H1 (cell line): Measurements from ENCODE around the gene TNIK. TPM values are rescaled to one million over a fixed set of nuclear protein-coding genes. Genes with fewer than 3 reads are reported as not detected.

ENCODE experiments used
- CTCF ChIA-PET: fragments of 300-600 bp; sonication (Branson Sonifier 250); formaldehyde crosslinking; loops from one replicate; lab custom pipeline; 2021; ENCODE audit not compliant: partially characterized antibody; lab: Charles Lee
- POLR2A ChIA-PET: fragments of 300-600 bp; sonication (Branson Sonifier 250); formaldehyde crosslinking; loops from one replicate; lab custom pipeline; 2021; ENCODE audit warnings: inconsistent platforms; ENCODE audit not compliant: partially characterized antibody; lab: Charles Lee
- DNase-seq, 2 experiments: peaks; one replicate each; pipeline versions ENCODE4 v3.0.0 to v3.0.0-alpha.2; 2010 to 2022; ENCODE audit warnings: low spot score in 2 of 2, low read depth in 1 of 2, mixed read lengths in 1 of 2
- FAIRE-seq: peaks from 2 replicates; lab custom pipeline; 2011; peaks lifted over from hg19 to GRCh38; lab: Jason Lieb, UNC
- H2AFZ ChIP-seq: 2 replicates; pipeline ENCODE4 v1.8.1; 2012; ENCODE audit warnings: low read length, inconsistent platforms
- H2AK5ac ChIP-seq: 2 replicates; pipeline ENCODE4 v1.6.1; 2013; ENCODE audit warnings: low read depth, low read length
- H2BK120ac ChIP-seq: replicated peaks from 2 replicates; pipeline ENCODE3; 2013; ENCODE audit warnings: low read depth, low read length, inconsistent platforms
- H2BK12ac ChIP-seq: 2 replicates; pipeline ENCODE4 v1.6.1; 2013; ENCODE audit warnings: low read depth, low read length
- H2BK15ac ChIP-seq: 2 replicates; pipeline ENCODE4 v1.6.1; 2013; ENCODE audit warnings: low read length
- H2BK20ac ChIP-seq: 2 replicates; pipeline ENCODE4 v1.6.1; 2013; ENCODE audit warnings: low read length
- H2BK5ac ChIP-seq: 2 replicates; pipeline ENCODE4 v1.6.1; 2013; ENCODE audit warnings: low read depth, low read length
- H3K14ac ChIP-seq: 2 replicates; pipeline ENCODE4 v1.6.1; 2013; ENCODE audit warnings: inconsistent platforms; ENCODE audit not compliant: insufficient read length
- H3K18ac ChIP-seq: 2 replicates; pipeline ENCODE4 v1.6.1; 2013; ENCODE audit warnings: low read length; ENCODE audit errors: extremely low read depth
- H3K23ac ChIP-seq: 2 replicates; pipeline ENCODE4 v1.6.1; 2013; ENCODE audit warnings: inconsistent platforms; ENCODE audit not compliant: insufficient read length
- H3K23me2 ChIP-seq: 2 replicates; pipeline ENCODE4 v1.6.1; 2013; ENCODE audit warnings: low read depth, low read length
- H3K27ac ChIP-seq: 2 replicates; pipeline ENCODE4 v1.6.1; 2011; ENCODE audit warnings: low read depth, low read length, inconsistent platforms
- H3K27me3 ChIP-seq, 4 experiments: replicated peaks in 1 of 4; 1 replicate in 1 of 4; 2 replicates in 3 of 4; pipeline versions ENCODE4 v1.6.1 to v1.8.1; 2011 to 2013; ENCODE audit warnings: low read length in 3 of 4, mild to moderate bottlenecking in 3 of 4, inconsistent platforms in 2 of 4, mixed read lengths in 2 of 4, moderate library complexity in 1 of 4; ENCODE audit not compliant: control insufficient read depth in 3 of 4, insufficient read depth in 3 of 4; ENCODE audit errors: extremely low read depth in 1 of 4
- H3K36me3 ChIP-seq, 4 experiments: 2 replicates each; pipeline versions ENCODE4 v1.6.1 to v1.8.1; 2011 to 2013; ENCODE audit warnings: mild to moderate bottlenecking in 4 of 4, low read length in 3 of 4, moderate library complexity in 2 of 4, control low read depth in 1 of 4, inconsistent platforms in 1 of 4; ENCODE audit not compliant: insufficient read depth in 4 of 4, control insufficient read depth in 2 of 4
- H3K4ac ChIP-seq: replicated peaks from 2 replicates; pipeline ENCODE3; 2013; ENCODE audit warnings: low read length, low read depth, mixed read lengths, inconsistent platforms; ENCODE audit not compliant: insufficient read length
- H3K4me1 ChIP-seq, 4 experiments: replicated peaks in 1 of 4; 1 replicate in 1 of 4; 2 replicates in 3 of 4; pipeline versions ENCODE4 v1.6.1 to v1.8.1; 2011 to 2013; ENCODE audit warnings: low read length in 3 of 4, inconsistent platforms in 2 of 4, mixed read lengths in 1 of 4; ENCODE audit not compliant: insufficient read depth in 4 of 4, control insufficient read depth in 3 of 4
- H3K4me2 ChIP-seq, 2 experiments: 2 replicates each; pipeline versions ENCODE4 v1.6.1 to v1.8.1; 2011 to 2013; ENCODE audit warnings: low read depth in 2 of 2, low read length in 2 of 2, control low read depth in 1 of 2, inconsistent platforms in 1 of 2, mild to moderate bottlenecking in 1 of 2; ENCODE audit not compliant: insufficient read depth in 1 of 2
- H3K4me3 ChIP-seq, 4 experiments: fragments of 200-600, 300-600 bp in 1 of 4; sonication (generic), shearing (Covaris generic), sonication (Bioruptor Twin) in 1 of 4; 2 replicates each; pipeline versions ENCODE4 v1.5.1 to v1.8.1; 2011 to 2016; ENCODE audit warnings: low read length in 4 of 4, low read depth in 3 of 4, control low read depth in 2 of 4, inconsistent platforms in 2 of 4, mild to moderate bottlenecking in 2 of 4, mixed read lengths in 1 of 4, moderate library complexity in 1 of 4; ENCODE audit not compliant: insufficient read depth in 2 of 4; ENCODE audit errors: extremely low read depth in 1 of 4
- H3K56ac ChIP-seq: replicated peaks from 2 replicates; pipeline ENCODE3; 2013; ENCODE audit warnings: low read depth, mild to moderate bottlenecking, mixed read lengths, low read length, inconsistent platforms; ENCODE audit not compliant: insufficient read length
- H3K79me1 ChIP-seq: 2 replicates; pipeline ENCODE4 v1.6.1; 2013; ENCODE audit warnings: low read depth, low read length, control low read depth
- H3K79me2 ChIP-seq, 2 experiments: 2 replicates each; pipeline versions ENCODE4 v1.6.1 to v1.8.1; 2012 to 2013; ENCODE audit warnings: low read length in 2 of 2, mild to moderate bottlenecking in 2 of 2, inconsistent platforms in 1 of 2; ENCODE audit not compliant: insufficient read depth in 2 of 2, control insufficient read depth in 1 of 2
- H3K9ac ChIP-seq, 4 experiments: replicated peaks in 1 of 4; 1 replicate in 1 of 4; 2 replicates in 3 of 4; pipeline versions ENCODE4 v1.6.1 to v1.8.1; 2011 to 2013; ENCODE audit warnings: low read depth in 3 of 4, low read length in 3 of 4, control low read depth in 2 of 4, mild to moderate bottlenecking in 2 of 4, moderate library complexity in 2 of 4, inconsistent platforms in 1 of 4; ENCODE audit errors: extremely low read depth in 1 of 4
- H3K9me3 ChIP-seq, 2 experiments: 2 replicates each; pipeline versions ENCODE4 v1.6.1 to v1.8.1; 2012 to 2013; ENCODE audit warnings: mild to moderate bottlenecking in 2 of 2, moderate library complexity in 2 of 2, control low read depth in 1 of 2, inconsistent platforms in 1 of 2, low read depth in 1 of 2, low read length in 1 of 2, mixed read lengths in 1 of 2; ENCODE audit not compliant: insufficient read depth in 2 of 2
- H4K20me1 ChIP-seq, 2 experiments: replicated peaks in 1 of 2; 2 replicates each; pipeline versions ENCODE3 to v1.8.1; 2011 to 2013; ENCODE audit warnings: inconsistent platforms in 2 of 2, low read length in 2 of 2, mild to moderate bottlenecking in 1 of 2; ENCODE audit not compliant: insufficient read depth in 2 of 2, control insufficient read depth in 1 of 2
- H4K5ac ChIP-seq: 2 replicates; pipeline ENCODE4 v1.6.1; 2013; ENCODE audit warnings: low read length, low read depth, mixed read lengths, inconsistent platforms; ENCODE audit not compliant: insufficient read length
- H4K8ac ChIP-seq: 2 replicates; pipeline ENCODE4 v1.8.0; 2013; ENCODE audit warnings: mild to moderate bottlenecking, moderate library complexity, low read length, inconsistent platforms; ENCODE audit not compliant: insufficient read depth; ENCODE audit errors: extremely low read depth
- H4K91ac ChIP-seq: replicated peaks from 2 replicates; pipeline ENCODE3; 2013; ENCODE audit warnings: low read length, mixed read lengths, inconsistent platforms; ENCODE audit not compliant: insufficient read length
- ATF3 ChIP-seq: IDR thresholded peaks from 2 replicates; pipeline ENCODE4 v1.6.1; 2011; ENCODE audit warnings: low read depth, mild to moderate bottlenecking, low read length; ENCODE audit not compliant: insufficient read depth
- BRCA1 ChIP-seq: IDR thresholded peaks from 2 replicates; pipeline ENCODE4 v1.6.1; 2012; ENCODE audit warnings: low read depth, low read length, improper control_type of control experiment
- CHD2 ChIP-seq: IDR thresholded peaks from 2 replicates; pipeline ENCODE4 v1.6.1; 2012; ENCODE audit warnings: low read length, improper control_type of control experiment
- EZH2 ChIP-seq: fragments of 200-600 bp; sonication (generic); IDR thresholded peaks from 2 replicates; pipeline ENCODE4 v1.7.1; 2012; ENCODE audit warnings: low read depth, mild to moderate bottlenecking, moderate library complexity, low read length, inconsistent platforms; ENCODE audit not compliant: severe bottlenecking
- FOSL1 ChIP-seq: IDR thresholded peaks from 2 replicates; pipeline ENCODE4 v1.6.1; 2011; ENCODE audit warnings: mild to moderate bottlenecking, low read depth, low read length, moderate library complexity; ENCODE audit not compliant: insufficient read depth
- GTF2F1 ChIP-seq: IDR thresholded peaks from 2 replicates; pipeline ENCODE4 v1.6.1; 2012; ENCODE audit warnings: low read depth, low read length, improper control_type of control experiment, borderline replicate concordance
- NANOG ChIP-seq: IDR thresholded peaks from 2 replicates; pipeline ENCODE4 v1.6.1; 2011; ENCODE audit warnings: low read length, low read depth, mild to moderate bottlenecking, inconsistent platforms; ENCODE audit not compliant: insufficient read depth, poor library complexity, severe bottlenecking
- POLR2AphosphoS5 ChIP-seq: IDR thresholded peaks from 2 replicates; pipeline ENCODE4 v1.6.1; 2011; ENCODE audit warnings: low read depth, low read length
- RFX5 ChIP-seq: IDR thresholded peaks from 2 replicates; pipeline ENCODE4 v1.6.1; 2011; ENCODE audit warnings: low read depth, low read length, improper control_type of control experiment, borderline replicate concordance
- SAP30 ChIP-seq: fragments of 300-600 bp; sonication (generic); IDR thresholded peaks from 2 replicates; pipeline ENCODE4 v1.7.1; 2012; ENCODE audit warnings: low read length, moderate library complexity, mild to moderate bottlenecking, inconsistent platforms; ENCODE audit not compliant: insufficient read depth, insufficient replicate concordance
- SIX5 ChIP-seq: IDR thresholded peaks from 2 replicates; pipeline ENCODE4 v1.6.1; 2011; ENCODE audit warnings: mild to moderate bottlenecking, low read depth, low read length
- SP4 ChIP-seq: IDR thresholded peaks from 2 replicates; pipeline ENCODE4 v1.6.1; 2012; ENCODE audit warnings: low read length, inconsistent platforms
- WGBS, 2 experiments: shearing (Covaris generic) in 1 of 2; methylation state at CpG; one replicate each; pipeline versions ENCODE4 v1.1.6 to v1.1.7; 2013 to 2015; ENCODE audit warnings: low lambda C conversion rate in 2 of 2, mixed read lengths in 2 of 2, inconsistent platforms in 1 of 2, low coverage in 1 of 2, missing lambda C conversion rate in 1 of 2; ENCODE audit not compliant: insufficient replicate concordance in 2 of 2, insufficient coverage in 1 of 2, insufficient read length in 1 of 2; ENCODE audit errors: extremely low coverage in 1 of 2, missing lambda C conversion rate in 1 of 2; 5-methylcytosine and 5-hydroxymethylcytosine counted together
- polyA plus RNA-seq, 7 experiments: library from polyadenylated mRNA; depleted of rRNA in 3 of 7; stranded (reverse) in 5 of 7; unstranded in 2 of 7; fragments of >200 nt in 5 of 7; fragments of 200-250 nt in 2 of 7; gene quantifications; 1 replicate in 5 of 7; 2 replicates in 1 of 7; 4 replicates in 1 of 7; pipeline versions ENCODE4 v1.2.1 to v1.2.3, GENCODE V29; 2011 to 2013; ENCODE audit warnings: missing spikeins in 2 of 7, mixed read lengths in 2 of 7
- total RNA-seq: library from RNA; stranded (reverse); fragmentation: NEBNext Ultra II Directional; extraction: Animal tissue kit (Norgen Biotek cat#: 25700); gene quantifications from 2 replicates; pipeline ENCODE4 v1.2.1, GENCODE V29; 2021

Gene TNIK
- total and polyA plus RNA-seq, 2 of the 8 experiments (the other 6 are each of a cell fraction or from before 2014, with no cell fraction given) = 7.4 to 42.0 TPM

- H3K27me3 ChIP-seq = no peaks in the 10 kb centered on the region
- 81% methylated on average over 3 of the region's 3 CpGs; no CpG with 5 or more reads in 1 of the 2 experiments for WGBS, 2 experiments
- H3K23ac ChIP-seq = no peak overlapping the region
- H3K36me3 ChIP-seq = no peaks in the 10 kb centered on the region
- FAIRE-seq = no peak
- no peak overlapping the region for H2AFZ ChIP-seq
- peaks cover 0 to 53% of the 10 kb centered on the region in 2 experiments; a peak in 2 of 4 replicates for H3K79me2 ChIP-seq
- peaks cover 0 to 5% (median 2%) of the 10 kb centered on the region in 4 experiments; a peak in 2 of 7 replicates for H3K4me1 ChIP-seq
- ChIA-PET CTCF (interaction anchor here (1.1 kb wide), 3 partner anchors 9 to 229 kb away, joined by 3 to 4 read pairs (median 3); no protein-coding TSS in a partner anchor), POLR2A (interaction anchor here (1.3 kb wide), 1 partner anchor 10 kb away, joined by 3 read pairs; no protein-coding TSS in a partner anchor)
- H3K14ac ChIP-seq = no peak overlapping the region
- H3K9me3 ChIP-seq = no peaks in the 10 kb centered on the region
- no peak overlapping the region for H3K4me2 ChIP-seq
- no peak overlapping the region for H2BK15ac ChIP-seq
- no peak overlapping the region for H3K18ac ChIP-seq
- H3K9ac ChIP-seq = no peak overlapping the region
- H3K56ac ChIP-seq = no peak overlapping the region
- no peak overlapping the region for H2BK20ac ChIP-seq
- H4K5ac ChIP-seq = no peak overlapping the region
- no peak overlapping the region for H2BK120ac ChIP-seq
- H2BK12ac ChIP-seq = no peak overlapping the region
- no peak for DNase-seq
- no peaks in the 10 kb centered on the region for H4K20me1 ChIP-seq
- no peak overlapping the region for H2AK5ac ChIP-seq
- no peak overlapping the region for H3K4me3 ChIP-seq
- no peaks in the 10 kb centered on the region; the same call in 1 of the 2 replicates for H3K79me1 ChIP-seq
- no peak overlapping the region for H2BK5ac ChIP-seq
- no peaks in the 10 kb centered on the region; the same call in 1 of the 2 replicates for H3K23me2 ChIP-seq
- H3K27ac ChIP-seq = no peak overlapping the region
- H3K4ac ChIP-seq = no peak overlapping the region
- H4K91ac ChIP-seq = no peak overlapping the region
- no peak overlapping the region for H4K8ac ChIP-seq
- no peak for TF ChIP-seq EZH2
- TF ChIP-seq CHD2 = no peak
- TF ChIP-seq SAP30 = no peak
- TF ChIP-seq SIX5 = no peak
- no peak for TF ChIP-seq ATF3
- no peak for TF ChIP-seq FOSL1
- no peak for TF ChIP-seq POLR2AphosphoS5
- no peak for TF ChIP-seq NANOG
- TF ChIP-seq BRCA1 = no peak
- TF ChIP-seq RFX5 = no peak
- no peak for TF ChIP-seq SP4
- no peak for TF ChIP-seq GTF2F1
Observed at GRCh38 chr3:171374661-171375285, 85.4 kb downstream of the TNIK start.
